Measurements from ENCODE around the gene SLC35B2. TPM values are rescaled to one million over a fixed set of nuclear protein-coding genes. Genes with fewer than 3 reads are reported as not detected.

SLC35B2 gene
- total and polyA plus RNA-seq, 10 of the 15 experiments (the other 5 are each of a cell fraction or from before 2014, with no cell fraction given), result 11.3 to 45.4 (median 33.8) TPM

GRCh38 chr6:44257753-44258324 lies 511 bp upstream of the SLC35B2 start (continued):
- TF ChIP-seq USF1 (IDR thresholded peaks at IDR 0.05; ENCODE audit: borderline replicate concordance, extremely low read length, insufficient read depth, low read depth, low read length) (no peak), RAD51 (IDR thresholded peaks at IDR 0.05) (no peak)

- Histone ChIP-seq H3K79me2 (ENCODE audit: control insufficient read depth, insufficient read depth, low read length) (peaks cover 85% of the 10 kb centered on the region), H4K20me1 (ENCODE audit: control insufficient read depth, insufficient read depth) (peaks cover 4% of the 10 kb centered on the region; the same call in 1 of the 2 replicates), H2AFZ (ENCODE audit: control insufficient read depth, low read depth, low read length) (no peak overlapping the region), H3K27ac (ENCODE audit: control insufficient read depth, insufficient read depth) (peak overlapping the region; percentile 99), H3K9me3 (replicated peaks; ENCODE audit: control insufficient read depth, insufficient read depth, low read length) (no peaks in the 10 kb centered on the region), H3K27me3 (replicated peaks in 1 of 2; ENCODE audit: control insufficient read depth in 2 of 2, insufficient read depth in 2 of 2, low read length in 1 of 2) (no peaks in the 10 kb centered on the region), H3K36me3 (ENCODE audit: control insufficient read depth in 2 of 2, insufficient read depth in 2 of 2, low read length in 1 of 2) (peaks cover 36 to 46% of the 10 kb centered on the region in 2 experiments), H3K9ac (ENCODE audit: control insufficient read depth, insufficient read depth, low read length) (peak overlapping the region; percentile 90), H3K4me3 (peak overlapping the region; percentile 77), H3K4me2 (ENCODE audit: control insufficient read depth, insufficient read depth) (peak overlapping the region; percentile 71), H3K4me1 (ENCODE audit: control insufficient read depth, insufficient read depth, low read length) (peaks cover 56% of the 10 kb centered on the region)
- ATAC-seq (no peak), FAIRE-seq (no peak), DNase-seq (ENCODE audit: low read depth, low spot score) (no peak)
- ChIA-PET POLR2A (interaction anchor here (1.0 to 10.7 kb wide), 6 partner anchors 7 to 80 kb away, joined by 3 to 131 read pairs (median 7); partner anchors contain the start of gene HSP90AB1), CTCF (interaction anchor here (1.0 to 5.0 kb wide), 14 partner anchors 9 to 160 kb away, joined by 3 to 45 read pairs (median 6); partner anchors contain the start of gene HSP90AB1), SMC1A (ENCODE audit: uncharacterized antibody, unreplicated experiment) (interaction anchor here (0.9 to 3.1 kb wide), 8 partner anchors 10 to 160 kb away, joined by 3 to 25 read pairs (median 4); partner anchors contain the start of gene HSP90AB1), RAD21 (ENCODE audit: unreplicated experiment) (interaction anchor here (0.6 to 4.8 kb wide), 9 partner anchors 8 to 176 kb away, joined by 3 to 28 read pairs (median 3); partner anchors contain the start of genes HSP90AB1, NFKBIE and SLC29A1)
- in situ Hi-C loops (cut with MboI), result no loop called here
- intact Hi-C loops (cut with micrococcal nuclease; ENCODE audit: unreplicated experiment), result no loop called here
- TF ChIP-seq IRF4 (IDR thresholded peaks at IDR 0.05; ENCODE audit: low read depth, low read length) (0 out of 2 replicates have a peak, but pooled peaks have one; percentile 3), SREBF1 (IDR thresholded peaks at IDR 0.05; ENCODE audit: low read length) (no peak), CREB1 (IDR thresholded peaks at IDR 0.05; ENCODE audit: low read depth) (no peak), ZZZ3 (IDR thresholded peaks at IDR 0.05; ENCODE audit: control insufficient read depth, insufficient read length, low read depth) (no peak), NFYB (IDR thresholded peaks at IDR 0.05; ENCODE audit: insufficient read depth, low read depth, low read length) (no peak), POLR2AphosphoS5 (IDR thresholded peaks at IDR 0.05; ENCODE audit: low read length) (0 out of 2 replicates have a peak, but pooled peaks have one; percentile 2), WRNIP1 (IDR thresholded peaks at IDR 0.05; ENCODE audit: borderline replicate concordance, low read depth, low read length) (no peak), MYB (IDR thresholded peaks at IDR 0.05; ENCODE audit: borderline replicate concordance, low read depth, low read length) (no peak), REST (IDR thresholded peaks at IDR 0.05; ENCODE audit: low read depth, low read length) (no peak), NBN (IDR thresholded peaks at IDR 0.05) (0 out of 2 replicates have a peak, but pooled peaks have one; percentile 48), STAT3 (IDR thresholded peaks at IDR 0.05; ENCODE audit: low read depth, low read length) (no peak), EZH2 (IDR thresholded peaks at IDR 0.05; ENCODE audit: borderline replicate concordance, control insufficient read depth, low read depth, low read length) (no peak), IKZF1 (conservative IDR thresholded peaks at IDR 0.05) (no peak), POU2F2 (IDR thresholded peaks at IDR 0.05; ENCODE audit: borderline replicate concordance, low read depth, low read length) (peak; percentile 6; the same call in 1 of the 3 replicates)
- BruUV-seq (replicated peaks), result no TSS peak
- 2% methylated on average over 12 of the region's 12 CpGs for WGBS (ENCODE audit: insufficient coverage, insufficient replicate concordance, low lambda C conversion rate, missing lambda C conversion rate)
These were observed 628 bp downstream of the SLC35B2 start for GRCh38 chr6:44256775-44257024.

Measured in GM12878 (cell line).